Measurements from ENCODE around the gene RREB1.
"Not testable (repeated sequence)": the region's sequence is repeated elsewhere in the genome, so short reads cannot be mapped to it uniquely, and the experiment has no call there.

RREB1 gene

GRCh38 chr6:7262746-7263518, 155.2 kb downstream of the RREB1 start:
- no peak for DNase-seq (ENCODE audit: low read depth, low spot score)

- DNase-seq (ENCODE audit: low read depth, low spot score), result not testable (repeated sequence)
Observed at GRCh38 chr6:7263519-7263805, 155.7 kb downstream of the RREB1 start.

GRCh38 chr6:7264041-7264440, 156.3 kb downstream of the RREB1 start:
- DNase-seq (ENCODE audit: low read depth, low spot score), result no peak

GRCh38 chr6:7264686-7265384, 157.1 kb downstream of the RREB1 start:
- DNase-seq (ENCODE audit: low read depth, low spot score), result no peak

GRCh38 chr6:7265385-7265726, 157.6 kb downstream of the RREB1 start:
- DNase-seq (ENCODE audit: low read depth, low spot score), result not testable (repeated sequence)

- no peak for DNase-seq (ENCODE audit: low read depth, low spot score)
Observed at GRCh38 chr6:7267071-7267465, 159.3 kb downstream of the RREB1 start.

GRCh38 chr6:7267466-7268091, 159.8 kb downstream of the RREB1 start:
- DNase-seq (ENCODE audit: low read depth, low spot score), result no peak

- no peak for DNase-seq (ENCODE audit: low read depth, low spot score)
Observed at GRCh38 chr6:7268362-7268761, 160.6 kb downstream of the RREB1 start.

- no peak for DNase-seq (ENCODE audit: low read depth, low spot score)
Observed at GRCh38 chr6:7268816-7269555, 161.2 kb downstream of the RREB1 start.

GRCh38 chr6:7269816-7270215, 162.1 kb downstream of the RREB1 start:
- no peak for DNase-seq (ENCODE audit: low read depth, low spot score)

GRCh38 chr6:7270320-7271204, 162.8 kb downstream of the RREB1 start:
- DNase-seq (ENCODE audit: low read depth, low spot score), result no peak

GRCh38 chr6:7271205-7271534, 163.4 kb downstream of the RREB1 start:
- no peak for DNase-seq (ENCODE audit: low read depth, low spot score)

GRCh38 chr6:7273709-7274108, 165.9 kb downstream of the RREB1 start:
- no peak for DNase-seq (ENCODE audit: low read depth, low spot score)

- not testable (repeated sequence) for DNase-seq (ENCODE audit: low read depth, low spot score)
Observed at GRCh38 chr6:7274525-7274924, 166.8 kb downstream of the RREB1 start.

- no peak for DNase-seq (ENCODE audit: low read depth, low spot score)
Observed at GRCh38 chr6:7276199-7276524, 168.4 kb downstream of the RREB1 start.

GRCh38 chr6:7282097-7282906, 174.5 kb downstream of the RREB1 start:
- no peak for DNase-seq (ENCODE audit: low read depth, low spot score)

- no peak for DNase-seq (ENCODE audit: low read depth, low spot score)
Observed at GRCh38 chr6:7283676-7284075, 175.9 kb downstream of the RREB1 start.

GRCh38 chr6:7285416-7285815, 177.7 kb downstream of the RREB1 start:
- DNase-seq (ENCODE audit: low read depth, low spot score), result no peak

- no peak for DNase-seq (ENCODE audit: low read depth, low spot score)
Observed at GRCh38 chr6:7290079-7290478, 182.3 kb downstream of the RREB1 start.

GRCh38 chr6:7292596-7293255, 185.0 kb downstream of the RREB1 start:
- DNase-seq (ENCODE audit: low read depth, low spot score), result no peak

Data from activated CD4-positive, CD25-positive, alpha-beta regulatory T cell treated with anti-CD3 and anti-CD28 coated beads, Interleukin-2, amount 50 U/mL, for 16 hours (primary cell).